NCI-H2171 (cell line): ENCODE data around the gene LENG9.

Source experiments
- DNase-seq: peaks from one replicate; lab custom pipeline; 2025; lab: John Stamatoyannopoulos, UW

LENG9 gene

GRCh38 chr19:54421521-54421920 is 42.1 kb downstream of the LENG9 start:
- no peak for DNase-seq

GRCh38 chr19:54421169-54421516 is 42.4 kb downstream of the LENG9 start:
- no peak for DNase-seq

- DNase-seq = no peak
These were observed 43.0 kb downstream of the LENG9 start for GRCh38 chr19:54420383-54421168.

- no peak for DNase-seq
These were observed 43.6 kb downstream of the LENG9 start for GRCh38 chr19:54420068-54420382.

GRCh38 chr19:54418930-54419800 is 44.4 kb downstream of the LENG9 start:
- no peak for DNase-seq

GRCh38 chr19:54418030-54418929 is 45.3 kb downstream of the LENG9 start:
- DNase-seq = no peak

- no peak for DNase-seq
These were observed 46.7 kb downstream of the LENG9 start for GRCh38 chr19:54416695-54417491.

- no peak for DNase-seq
These were observed 47.5 kb downstream of the LENG9 start for GRCh38 chr19:54415901-54416673.

- DNase-seq = no peak
These were observed 48.2 kb downstream of the LENG9 start, which contains the start of gene TTYH1 for GRCh38 chr19:54415208-54415900. TTYH1 (plus strand) TSS chr19:54415464; CDS start chr19:54415553, 89 bp downstream.

- no peak for DNase-seq
These were observed 49.4 kb downstream of the LENG9 start for GRCh38 chr19:54414156-54414555.

- no peak for DNase-seq
These were observed 50.7 kb downstream of the LENG9 start for GRCh38 chr19:54412877-54413276.
